Prostate gland (tissue), 2 donors: ENCODE results near the gene PDE4D. TPM values are rescaled to one million over a fixed set of nuclear protein-coding genes. Genes with fewer than 3 reads are reported as not detected.

Experiments
- DNase-seq: peaks from one replicate; pipeline ENCODE4 v3.0.0-alpha.2; 2019; ENCODE audit warnings: low spot score
- H3K27ac ChIP-seq, 2 donors: fragments of 200-600 bp; sonication (generic); 2 replicates each; pipeline ENCODE4 v1.5.1; 2017 to 2019
- H3K27me3 ChIP-seq: fragments of 200-600 bp; sonication (generic); replicated peaks from 2 replicates; pipeline ENCODE4 v1.5.1; 2019; ENCODE audit not compliant: insufficient read depth
- H3K36me3 ChIP-seq, 2 donors: fragments of 200-600 bp; sonication (generic); 1 replicate in 1 of 2; 2 replicates in 1 of 2; pipeline versions ENCODE4 v1.5.1 to v1.8.1; 2017 to 2019
- H3K4me1 ChIP-seq: fragments of 200-600 bp; sonication (generic); replicated peaks from 2 replicates; pipeline ENCODE4 v1.5.1; 2019
- H3K4me3 ChIP-seq, 2 donors: fragments of 200-600 bp; sonication (generic); 2 replicates each; pipeline ENCODE4 v1.5.1; 2017 to 2019
- H3K9me3 ChIP-seq: fragments of 200-600 bp; sonication (generic); 2 replicates; pipeline ENCODE4 v1.5.1; 2017
- POLR2A ChIP-seq: fragments of 450-650 bp; IDR thresholded peaks from one replicate; pipeline ENCODE4 v1.6.1; 2016; ENCODE audit warnings: antibody characterized with exemption, mild to moderate bottlenecking
- POLR2AphosphoS5 ChIP-seq: sonication (generic); formaldehyde crosslinking; IDR thresholded peaks from one replicate; pipeline ENCODE4 v1.6.1; 2017; ENCODE audit warnings: antibody characterized with exemption
- WGBS: methylation state at CpG from one replicate; pipeline ENCODE4 v1.1.5; 2018; 5-methylcytosine and 5-hydroxymethylcytosine counted together
- intact Hi-C: fragments of 100-400 bp; cut with DNase I; formaldehyde crosslinking; loops from one replicate; pipeline ENCODE4 v1.14.2; 2022
- total RNA-seq, 2 donors: library from RNA; depleted of rRNA; stranded (reverse); fragments of >200 nt; gene quantifications; one replicate each; pipeline ENCODE4 v1.1.0, GENCODE V29; 2016
- TF ChIP-seq, protein P1 (sequence below), 4 experiments: fragments of 200-600 bp in 2 of 4; fragments of 450-650 bp in 2 of 4; sonication (generic) in 2 of 4; IDR thresholded peaks; 1 replicate in 3 of 4; 2 replicates in 1 of 4; pipeline ENCODE4 v1.5.1; 2016 to 2019; ENCODE audit warnings: antibody characterized with exemption in 4 of 4, mild to moderate bottlenecking in 2 of 4, moderate library complexity in 2 of 4

PDE4D gene
- total RNA-seq, 2 donors from 2014 or later = 64.2 to 75.6 TPM

DNA sequence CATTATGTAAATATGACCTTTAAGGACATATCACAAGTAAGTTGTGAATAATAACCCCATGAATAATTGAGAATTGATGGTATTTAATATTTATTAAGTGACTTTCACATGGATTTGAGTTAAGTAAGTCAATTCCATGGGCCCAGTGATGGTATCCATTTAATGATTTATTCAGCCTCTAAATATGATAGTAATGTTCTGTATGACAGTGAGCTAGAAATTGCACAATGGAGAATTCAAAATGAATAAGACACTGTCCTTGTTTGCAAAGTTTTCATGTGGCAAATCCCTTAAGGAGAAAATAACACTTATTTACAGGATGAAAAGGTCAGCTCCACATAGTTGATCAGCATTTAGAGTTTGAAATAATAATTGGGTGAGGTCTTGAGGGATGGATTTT, 160.7 kb downstream of the PDE4D start:
- no peaks in the 10 kb centered on the region for H3K4me1 ChIP-seq
- intact Hi-C loops = no loop called here
- no peaks in the 10 kb centered on the region for H3K9me3 ChIP-seq
- TF ChIP-seq, protein P1, sequence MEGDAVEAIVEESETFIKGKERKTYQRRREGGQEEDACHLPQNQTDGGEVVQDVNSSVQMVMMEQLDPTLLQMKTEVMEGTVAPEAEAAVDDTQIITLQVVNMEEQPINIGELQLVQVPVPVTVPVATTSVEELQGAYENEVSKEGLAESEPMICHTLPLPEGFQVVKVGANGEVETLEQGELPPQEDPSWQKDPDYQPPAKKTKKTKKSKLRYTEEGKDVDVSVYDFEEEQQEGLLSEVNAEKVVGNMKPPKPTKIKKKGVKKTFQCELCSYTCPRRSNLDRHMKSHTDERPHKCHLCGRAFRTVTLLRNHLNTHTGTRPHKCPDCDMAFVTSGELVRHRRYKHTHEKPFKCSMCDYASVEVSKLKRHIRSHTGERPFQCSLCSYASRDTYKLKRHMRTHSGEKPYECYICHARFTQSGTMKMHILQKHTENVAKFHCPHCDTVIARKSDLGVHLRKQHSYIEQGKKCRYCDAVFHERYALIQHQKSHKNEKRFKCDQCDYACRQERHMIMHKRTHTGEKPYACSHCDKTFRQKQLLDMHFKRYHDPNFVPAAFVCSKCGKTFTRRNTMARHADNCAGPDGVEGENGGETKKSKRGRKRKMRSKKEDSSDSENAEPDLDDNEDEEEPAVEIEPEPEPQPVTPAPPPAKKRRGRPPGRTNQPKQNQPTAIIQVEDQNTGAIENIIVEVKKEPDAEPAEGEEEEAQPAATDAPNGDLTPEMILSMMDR (IDR thresholded peaks at IDR 0.05) = no peak
- TF ChIP-seq POLR2A = no peak
- no peak for TF ChIP-seq POLR2AphosphoS5
- H3K4me3 ChIP-seq = no peak overlapping the region
- H3K36me3 ChIP-seq = no peaks in the 10 kb centered on the region
- no peaks in the 10 kb centered on the region for H3K27me3 ChIP-seq
- no peak overlapping the region for H3K27ac ChIP-seq
- no peak for DNase-seq

DNA sequence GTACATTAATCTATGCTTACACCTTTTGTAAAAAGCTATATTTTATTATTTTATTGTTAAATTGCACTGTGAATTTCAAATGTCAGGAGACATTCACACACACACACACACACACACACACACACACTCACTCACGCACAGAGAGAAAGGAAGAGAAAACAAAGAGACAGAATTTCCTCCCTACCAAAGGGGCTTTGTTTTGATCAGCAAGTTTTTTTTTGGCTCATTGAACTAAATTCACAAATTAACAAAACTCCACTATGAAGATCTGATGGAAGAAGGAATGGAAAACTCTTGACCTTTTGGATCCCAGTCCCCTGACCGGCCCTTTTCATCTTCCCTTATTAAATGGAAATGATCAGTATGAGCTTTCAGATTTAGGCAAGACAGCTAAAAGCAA, 161.2 kb downstream of the PDE4D start:
- Histone ChIP-seq H3K36me3 (no peaks in the 10 kb centered on the region), H3K4me3 (no peak overlapping the region), H3K27ac (no peak overlapping the region), H3K9me3 (no peaks in the 10 kb centered on the region), H3K27me3 (no peaks in the 10 kb centered on the region), H3K4me1 (no peaks in the 10 kb centered on the region)
- 87% methylated on average over 2 of the region's 2 CpGs for WGBS
- intact Hi-C loops = no loop called here
- no peak for TF ChIP-seq POLR2AphosphoS5
- TF ChIP-seq, protein P1 (IDR thresholded peaks at IDR 0.05) = no peak
- no peak for TF ChIP-seq POLR2A
- no peak for DNase-seq

DNA sequence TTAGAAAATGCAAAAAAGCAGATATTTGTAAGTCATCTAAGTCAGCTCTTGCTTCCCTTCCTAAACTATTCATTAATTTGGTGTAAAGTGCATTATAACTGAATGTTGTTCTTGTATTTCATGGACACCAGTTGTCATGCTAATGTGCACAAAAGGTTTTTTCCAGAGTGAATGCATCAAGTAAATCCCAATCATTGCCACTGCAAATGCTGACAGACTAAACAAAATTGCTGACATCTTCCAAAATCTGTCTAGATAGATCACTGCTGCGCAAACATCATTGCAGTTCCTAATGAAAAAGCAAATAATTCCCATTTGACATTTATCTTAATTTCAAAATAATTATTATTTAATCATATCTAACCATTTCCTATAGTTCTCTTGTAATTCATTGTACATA, 161.7 kb downstream of the PDE4D start:
- no peaks in the 10 kb centered on the region for H3K9me3 ChIP-seq
- H3K27ac ChIP-seq = no peak overlapping the region
- no peaks in the 10 kb centered on the region for H3K36me3 ChIP-seq
- intact Hi-C loops = no loop called here
- TF ChIP-seq POLR2AphosphoS5 (no peak), POLR2A (no peak)
- TF ChIP-seq, protein P1 (IDR thresholded peaks at IDR 0.05) = no peak
- H3K4me1 ChIP-seq = no peaks in the 10 kb centered on the region
- WGBS = 97% methylated on average over 1 of the region's 1 CpG
- no peaks in the 10 kb centered on the region for H3K27me3 ChIP-seq
- no peak for DNase-seq
- no peak overlapping the region for H3K4me3 ChIP-seq

DNA sequence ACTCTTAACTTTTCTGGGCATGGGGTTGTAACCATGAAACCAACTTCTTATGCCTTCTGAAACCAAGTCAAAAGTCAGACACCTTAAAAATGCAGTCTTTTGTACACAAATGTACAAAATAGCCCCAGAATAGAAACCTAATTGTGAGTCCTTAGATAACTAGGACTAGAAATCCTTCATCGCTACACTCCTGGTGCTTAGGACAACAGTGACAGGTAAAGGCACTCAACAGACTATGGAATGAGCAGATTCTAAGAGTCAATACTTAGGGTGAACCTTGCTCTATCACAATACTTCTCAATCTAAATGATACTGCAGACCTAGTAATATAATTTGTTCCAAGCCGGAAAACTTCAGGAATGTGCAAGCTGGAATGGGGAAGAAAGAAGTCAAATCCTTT, 163.7 kb downstream of the PDE4D start:
- Histone ChIP-seq H3K9me3 (no peaks in the 10 kb centered on the region), H3K4me3 (no peak overlapping the region), H3K4me1 (no peaks in the 10 kb centered on the region), H3K27ac (no peak overlapping the region), H3K36me3 (no peaks in the 10 kb centered on the region), H3K27me3 (no peaks in the 10 kb centered on the region)
- 98% methylated on average over 2 of the region's 2 CpGs for WGBS
- DNase-seq = no peak
- TF ChIP-seq POLR2A (no peak), POLR2AphosphoS5 (no peak)
- TF ChIP-seq, protein P1 (IDR thresholded peaks at IDR 0.05) = no peak
- intact Hi-C loops = no loop called here

DNA sequence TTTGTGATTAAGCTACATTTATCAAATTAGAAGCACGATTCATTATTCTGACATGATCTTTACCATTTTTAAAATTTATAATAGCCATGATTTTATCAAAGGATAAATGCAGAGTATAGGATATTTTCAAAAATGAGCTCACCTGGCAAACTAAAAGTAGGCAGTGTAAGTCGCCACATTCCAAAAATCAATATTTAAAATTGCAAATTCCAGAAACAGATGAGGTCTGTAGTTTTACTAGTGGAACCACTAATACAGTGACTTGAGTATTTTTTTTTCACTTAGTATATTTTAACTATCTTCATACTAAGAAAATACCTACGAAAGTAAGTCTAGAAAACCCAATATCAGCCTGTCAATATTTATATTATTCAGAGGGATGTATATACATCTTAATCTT, 164.2 kb downstream of the PDE4D start:
- TF ChIP-seq, protein P1 (IDR thresholded peaks at IDR 0.05) = no peak
- TF ChIP-seq POLR2A (no peak), POLR2AphosphoS5 (no peak)
- DNase-seq = no peak
- Histone ChIP-seq H3K36me3 (no peaks in the 10 kb centered on the region), H3K4me3 (no peak overlapping the region), H3K27me3 (no peaks in the 10 kb centered on the region), H3K9me3 (no peaks in the 10 kb centered on the region), H3K27ac (no peak overlapping the region), H3K4me1 (no peaks in the 10 kb centered on the region)
- intact Hi-C loops = no loop called here
- 97% methylated on average over 3 of the region's 3 CpGs for WGBS
